Measurements from ENCODE around the gene EMSY. TPM values are rescaled to one million over a fixed set of nuclear protein-coding genes. Genes with fewer than 3 reads are reported as not detected.

EMSY gene
- polyA plus RNA-seq, 1 of the 3 experiments (the other 2 are of a cell fraction): 11.1 TPM

DNA sequence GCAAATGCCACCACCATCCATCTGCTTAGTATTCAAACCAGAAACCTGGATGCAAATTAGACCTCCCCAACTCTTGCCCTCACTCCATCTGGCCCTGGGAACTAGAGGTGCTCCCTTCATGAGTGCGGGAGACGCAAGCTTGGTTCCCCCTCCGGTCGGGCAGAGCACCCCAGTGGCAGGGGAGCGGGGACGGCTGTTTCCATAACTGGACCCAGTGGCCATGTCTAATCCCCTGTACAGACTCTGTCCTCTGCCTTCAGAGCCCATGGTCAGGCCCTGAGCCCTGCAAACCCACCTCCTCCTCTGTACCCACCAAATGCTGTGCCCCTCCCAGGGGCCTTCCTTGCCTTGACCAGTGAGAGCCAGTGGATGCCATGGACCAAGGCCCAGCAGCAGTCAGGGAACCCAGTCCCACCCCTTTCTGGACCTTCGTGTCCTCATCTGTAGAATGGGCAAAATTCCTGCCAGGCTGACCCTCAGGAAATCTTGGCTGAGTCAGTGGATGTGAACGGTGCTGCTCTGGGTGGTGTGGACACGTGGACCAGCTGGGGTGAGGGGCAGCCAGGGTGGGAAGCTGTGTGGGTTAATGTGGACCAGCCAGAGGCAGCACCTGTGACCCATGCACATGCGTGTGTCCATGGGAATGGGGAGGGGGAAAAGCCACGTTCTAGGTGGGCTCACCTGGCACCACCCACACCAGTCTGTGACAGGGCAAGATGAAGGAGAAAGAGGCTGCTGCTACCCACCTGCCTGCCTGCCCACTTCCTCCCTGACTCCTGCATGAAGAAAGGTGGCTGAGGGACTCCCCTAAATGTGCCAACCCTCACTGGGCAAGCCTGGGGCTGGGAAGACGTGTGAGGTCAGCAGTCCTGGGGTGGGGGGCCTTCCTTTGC lies 153.0 kb downstream of the EMSY start:
- WGBS (ENCODE audit: low lambda C conversion rate): 87% methylated on average over 7 of the region's 12 CpGs
- Histone ChIP-seq H3K27ac (ENCODE audit: low read depth in 2 of 2, low read length in 1 of 2) (no peak overlapping the region), H3K27me3 (ENCODE audit: insufficient read depth) (no peaks in the 10 kb centered on the region), H2AFZ (ENCODE audit: low read depth) (no peak overlapping the region), H3K9ac (no peak overlapping the region), H3K4me1 (ENCODE audit: control insufficient read depth in 1 of 2, insufficient read depth in 2 of 2, low read depth in 1 of 2, low read length in 1 of 2) (peaks cover 4 to 12% of the 10 kb centered on the region in 2 experiments; a peak in 2 of 4 replicates), H3K36me3 (replicated peaks in 1 of 2; ENCODE audit: control insufficient read depth in 1 of 2, insufficient read depth in 2 of 2, low read length in 1 of 2) (no peaks in the 10 kb centered on the region), H3K4me3 (ENCODE audit: low read depth in 2 of 2, low read length in 1 of 2) (no peak overlapping the region), H3K9me3 (no peaks in the 10 kb centered on the region), H4K20me1 (ENCODE audit: insufficient read depth) (no peaks in the 10 kb centered on the region), H3K9me2 (no peaks in the 10 kb centered on the region), H3K4me2 (no peak overlapping the region), H3F3A (replicated peaks; ENCODE audit: insufficient read depth) (no peaks in the 10 kb centered on the region), H3K79me2 (ENCODE audit: insufficient read depth) (no peaks in the 10 kb centered on the region)
- TF ChIP-seq CHD2 (IDR thresholded peaks at IDR 0.05; ENCODE audit: low read length, partially characterized antibody) (no peak), CTCF (IDR thresholded peaks at IDR 0.05) (no peak)
- TF ChIP-seq, protein P1, sequence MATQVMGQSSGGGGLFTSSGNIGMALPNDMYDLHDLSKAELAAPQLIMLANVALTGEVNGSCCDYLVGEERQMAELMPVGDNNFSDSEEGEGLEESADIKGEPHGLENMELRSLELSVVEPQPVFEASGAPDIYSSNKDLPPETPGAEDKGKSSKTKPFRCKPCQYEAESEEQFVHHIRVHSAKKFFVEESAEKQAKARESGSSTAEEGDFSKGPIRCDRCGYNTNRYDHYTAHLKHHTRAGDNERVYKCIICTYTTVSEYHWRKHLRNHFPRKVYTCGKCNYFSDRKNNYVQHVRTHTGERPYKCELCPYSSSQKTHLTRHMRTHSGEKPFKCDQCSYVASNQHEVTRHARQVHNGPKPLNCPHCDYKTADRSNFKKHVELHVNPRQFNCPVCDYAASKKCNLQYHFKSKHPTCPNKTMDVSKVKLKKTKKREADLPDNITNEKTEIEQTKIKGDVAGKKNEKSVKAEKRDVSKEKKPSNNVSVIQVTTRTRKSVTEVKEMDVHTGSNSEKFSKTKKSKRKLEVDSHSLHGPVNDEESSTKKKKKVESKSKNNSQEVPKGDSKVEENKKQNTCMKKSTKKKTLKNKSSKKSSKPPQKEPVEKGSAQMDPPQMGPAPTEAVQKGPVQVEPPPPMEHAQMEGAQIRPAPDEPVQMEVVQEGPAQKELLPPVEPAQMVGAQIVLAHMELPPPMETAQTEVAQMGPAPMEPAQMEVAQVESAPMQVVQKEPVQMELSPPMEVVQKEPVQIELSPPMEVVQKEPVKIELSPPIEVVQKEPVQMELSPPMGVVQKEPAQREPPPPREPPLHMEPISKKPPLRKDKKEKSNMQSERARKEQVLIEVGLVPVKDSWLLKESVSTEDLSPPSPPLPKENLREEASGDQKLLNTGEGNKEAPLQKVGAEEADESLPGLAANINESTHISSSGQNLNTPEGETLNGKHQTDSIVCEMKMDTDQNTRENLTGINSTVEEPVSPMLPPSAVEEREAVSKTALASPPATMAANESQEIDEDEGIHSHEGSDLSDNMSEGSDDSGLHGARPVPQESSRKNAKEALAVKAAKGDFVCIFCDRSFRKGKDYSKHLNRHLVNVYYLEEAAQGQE (IDR thresholded peaks at IDR 0.05; ENCODE audit: low read depth, low read length): no peak
- peak; percentile 3 for DNase-seq
- POLR2A ChIA-PET: no interaction called here
- CTCF ChIA-PET: interaction anchor here (0.6 to 3.9 kb wide), 15 partner anchors 7 to 119 kb away, joined by 3 to 55 read pairs (median 5); partner anchors contain the start of gene LRRC32

GRCh38 chr11:76598426-76598839 lies 153.6 kb downstream of the EMSY start:
- Histone ChIP-seq H3K9ac (no peak overlapping the region), H3K27ac (ENCODE audit: low read depth in 2 of 2, low read length in 1 of 2) (no peak overlapping the region), H3K36me3 (replicated peaks in 1 of 2; ENCODE audit: control insufficient read depth in 1 of 2, insufficient read depth in 2 of 2, low read length in 1 of 2) (no peaks in the 10 kb centered on the region), H4K20me1 (ENCODE audit: insufficient read depth) (no peaks in the 10 kb centered on the region), H3K9me3 (no peaks in the 10 kb centered on the region), H3K4me3 (ENCODE audit: low read depth in 2 of 2, low read length in 1 of 2) (no peak overlapping the region), H3K9me2 (no peaks in the 10 kb centered on the region), H3K4me2 (no peak overlapping the region), H3K27me3 (ENCODE audit: insufficient read depth) (no peaks in the 10 kb centered on the region), H2AFZ (ENCODE audit: low read depth) (no peak overlapping the region), H3K79me2 (ENCODE audit: insufficient read depth) (no peaks in the 10 kb centered on the region), H3F3A (replicated peaks; ENCODE audit: insufficient read depth) (no peaks in the 10 kb centered on the region), H3K4me1 (ENCODE audit: control insufficient read depth in 1 of 2, insufficient read depth in 2 of 2, low read depth in 1 of 2, low read length in 1 of 2) (peaks cover 4 to 19% of the 10 kb centered on the region in 2 experiments; a peak in 2 of 4 replicates)
- ChIA-PET POLR2A (no interaction called here), CTCF (interaction anchor here (0.6 to 3.9 kb wide), 21 partner anchors 8 to 390 kb away, joined by 3 to 55 read pairs (median 5); partner anchors contain the start of gene LRRC32)
- peak; percentile 72 for DNase-seq
- 50% methylated on average over 5 of the region's 6 CpGs for WGBS (ENCODE audit: low lambda C conversion rate)
- TF ChIP-seq CHD2 (IDR thresholded peaks at IDR 0.05; ENCODE audit: low read length, partially characterized antibody) (no peak), SIN3A (IDR thresholded peaks at IDR 0.05; ENCODE audit: borderline replicate concordance, low read depth, low read length) (no peak), SMC3 (IDR thresholded peaks at IDR 0.05; ENCODE audit: low read depth, low read length) (peak; percentile 66), RCOR1 (IDR thresholded peaks at IDR 0.05; ENCODE audit: low read length) (no peak), RAD21 (IDR thresholded peaks at IDR 0.05; ENCODE audit: low read length) (peak; percentile 80), MEF2A (IDR thresholded peaks at IDR 0.05; ENCODE audit: borderline replicate concordance, low read depth) (no peak), POLR2AphosphoS5 (IDR thresholded peaks at IDR 0.05; ENCODE audit: low read depth, low read length) (no peak), CTCF (IDR thresholded peaks at IDR 0.05) (peak; percentile 57)
- TF ChIP-seq, protein P1 (IDR thresholded peaks at IDR 0.05; ENCODE audit: low read depth, low read length): no peak
- TF ChIP-seq, protein P2, sequence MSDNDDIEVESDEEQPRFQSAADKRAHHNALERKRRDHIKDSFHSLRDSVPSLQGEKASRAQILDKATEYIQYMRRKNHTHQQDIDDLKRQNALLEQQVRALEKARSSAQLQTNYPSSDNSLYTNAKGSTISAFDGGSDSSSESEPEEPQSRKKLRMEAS (IDR thresholded peaks at IDR 0.05; ENCODE audit: low read depth): 0 out of 2 replicates have a peak, but pooled peaks have one; percentile 26

Data from SK-N-SH (cell line).